ENCODE data around the gene ADAM17. TPM values are rescaled to one million over a fixed set of nuclear protein-coding genes. Genes with fewer than 3 reads are reported as not detected.

Gene ADAM17
- polyA plus RNA-seq, 1 donor from 2014 or later: 32.6 TPM

- H3K27me3 ChIP-seq (ENCODE audit: insufficient read depth, low read depth, low read length): no peaks in the 10 kb centered on the region
- H3K4me2 ChIP-seq (ENCODE audit: low read length): no peak overlapping the region
- no peak overlapping the region for H2AFZ ChIP-seq (ENCODE audit: low read depth, low read length)
- H3K9me2 ChIP-seq (ENCODE audit: insufficient read depth, low read length): no peaks in the 10 kb centered on the region
- H3K9me3 ChIP-seq (ENCODE audit: low read length): no peaks in the 10 kb centered on the region
- H3K27ac ChIP-seq (ENCODE audit: low read length): no peak overlapping the region
- no peaks in the 10 kb centered on the region for H3F3A ChIP-seq (ENCODE audit: insufficient read depth, low read length, poor library complexity, severe bottlenecking)
- no peaks in the 10 kb centered on the region for H3K79me2 ChIP-seq (replicated peaks; ENCODE audit: insufficient read depth, low read length)
- TF ChIP-seq POLR2AphosphoS5 (IDR thresholded peaks at IDR 0.05) (no peak), MXI1 (conservative IDR thresholded peaks at IDR 0.05; ENCODE audit: poor library complexity, severe bottlenecking) (no peak), EZH2 (IDR thresholded peaks at IDR 0.05; ENCODE audit: borderline replicate concordance, insufficient read depth, low read length, poor library complexity, severe bottlenecking) (no peak), SMC3 (conservative IDR thresholded peaks at IDR 0.05; ENCODE audit: poor library complexity) (no peak), RAD21 (conservative IDR thresholded peaks at IDR 0.05) (no peak), EP300 (conservative IDR thresholded peaks at IDR 0.05; ENCODE audit: poor library complexity, severe bottlenecking) (no peak), TAF1 (IDR thresholded peaks at IDR 0.05; ENCODE audit: low read depth) (no peak)
- TF ChIP-seq, protein P1, sequence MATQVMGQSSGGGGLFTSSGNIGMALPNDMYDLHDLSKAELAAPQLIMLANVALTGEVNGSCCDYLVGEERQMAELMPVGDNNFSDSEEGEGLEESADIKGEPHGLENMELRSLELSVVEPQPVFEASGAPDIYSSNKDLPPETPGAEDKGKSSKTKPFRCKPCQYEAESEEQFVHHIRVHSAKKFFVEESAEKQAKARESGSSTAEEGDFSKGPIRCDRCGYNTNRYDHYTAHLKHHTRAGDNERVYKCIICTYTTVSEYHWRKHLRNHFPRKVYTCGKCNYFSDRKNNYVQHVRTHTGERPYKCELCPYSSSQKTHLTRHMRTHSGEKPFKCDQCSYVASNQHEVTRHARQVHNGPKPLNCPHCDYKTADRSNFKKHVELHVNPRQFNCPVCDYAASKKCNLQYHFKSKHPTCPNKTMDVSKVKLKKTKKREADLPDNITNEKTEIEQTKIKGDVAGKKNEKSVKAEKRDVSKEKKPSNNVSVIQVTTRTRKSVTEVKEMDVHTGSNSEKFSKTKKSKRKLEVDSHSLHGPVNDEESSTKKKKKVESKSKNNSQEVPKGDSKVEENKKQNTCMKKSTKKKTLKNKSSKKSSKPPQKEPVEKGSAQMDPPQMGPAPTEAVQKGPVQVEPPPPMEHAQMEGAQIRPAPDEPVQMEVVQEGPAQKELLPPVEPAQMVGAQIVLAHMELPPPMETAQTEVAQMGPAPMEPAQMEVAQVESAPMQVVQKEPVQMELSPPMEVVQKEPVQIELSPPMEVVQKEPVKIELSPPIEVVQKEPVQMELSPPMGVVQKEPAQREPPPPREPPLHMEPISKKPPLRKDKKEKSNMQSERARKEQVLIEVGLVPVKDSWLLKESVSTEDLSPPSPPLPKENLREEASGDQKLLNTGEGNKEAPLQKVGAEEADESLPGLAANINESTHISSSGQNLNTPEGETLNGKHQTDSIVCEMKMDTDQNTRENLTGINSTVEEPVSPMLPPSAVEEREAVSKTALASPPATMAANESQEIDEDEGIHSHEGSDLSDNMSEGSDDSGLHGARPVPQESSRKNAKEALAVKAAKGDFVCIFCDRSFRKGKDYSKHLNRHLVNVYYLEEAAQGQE (IDR thresholded peaks at IDR 0.05; ENCODE audit: borderline replicate concordance): no peak
- TF ChIP-seq, protein P2, sequence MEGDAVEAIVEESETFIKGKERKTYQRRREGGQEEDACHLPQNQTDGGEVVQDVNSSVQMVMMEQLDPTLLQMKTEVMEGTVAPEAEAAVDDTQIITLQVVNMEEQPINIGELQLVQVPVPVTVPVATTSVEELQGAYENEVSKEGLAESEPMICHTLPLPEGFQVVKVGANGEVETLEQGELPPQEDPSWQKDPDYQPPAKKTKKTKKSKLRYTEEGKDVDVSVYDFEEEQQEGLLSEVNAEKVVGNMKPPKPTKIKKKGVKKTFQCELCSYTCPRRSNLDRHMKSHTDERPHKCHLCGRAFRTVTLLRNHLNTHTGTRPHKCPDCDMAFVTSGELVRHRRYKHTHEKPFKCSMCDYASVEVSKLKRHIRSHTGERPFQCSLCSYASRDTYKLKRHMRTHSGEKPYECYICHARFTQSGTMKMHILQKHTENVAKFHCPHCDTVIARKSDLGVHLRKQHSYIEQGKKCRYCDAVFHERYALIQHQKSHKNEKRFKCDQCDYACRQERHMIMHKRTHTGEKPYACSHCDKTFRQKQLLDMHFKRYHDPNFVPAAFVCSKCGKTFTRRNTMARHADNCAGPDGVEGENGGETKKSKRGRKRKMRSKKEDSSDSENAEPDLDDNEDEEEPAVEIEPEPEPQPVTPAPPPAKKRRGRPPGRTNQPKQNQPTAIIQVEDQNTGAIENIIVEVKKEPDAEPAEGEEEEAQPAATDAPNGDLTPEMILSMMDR (IDR thresholded peaks at IDR 0.05; ENCODE audit: poor library complexity, severe bottlenecking): no peak
- no peaks in the 10 kb centered on the region for H4K20me1 ChIP-seq (ENCODE audit: insufficient read depth)
- no peak overlapping the region for H3K4me3 ChIP-seq (ENCODE audit: low read length)
- H3K36me3 ChIP-seq (ENCODE audit: insufficient read depth, low read length): peaks cover 9% of the 10 kb centered on the region
- no peak overlapping the region for H3K9ac ChIP-seq (ENCODE audit: low read length)
Observed at GRCh38 chr2:9490789-9491188, 64.8 kb downstream of the ADAM17 start.

GRCh38 chr2:9488583-9489547, 66.8 kb downstream of the ADAM17 start:
- Histone ChIP-seq H3K9me2 (ENCODE audit: insufficient read depth, low read length) (no peaks in the 10 kb centered on the region), H3K36me3 (ENCODE audit: insufficient read depth, low read length) (peaks cover 9% of the 10 kb centered on the region), H3K4me2 (ENCODE audit: low read length) (no peak overlapping the region)

More at GRCh38 chr2:9488583-9489547, 66.8 kb downstream of the ADAM17 start:
- TF ChIP-seq RAD21 (conservative IDR thresholded peaks at IDR 0.05) (no peak), EZH2 (IDR thresholded peaks at IDR 0.05; ENCODE audit: borderline replicate concordance, insufficient read depth, low read length, poor library complexity, severe bottlenecking) (no peak), EP300 (conservative IDR thresholded peaks at IDR 0.05; ENCODE audit: poor library complexity, severe bottlenecking) (no peak), MXI1 (conservative IDR thresholded peaks at IDR 0.05; ENCODE audit: poor library complexity, severe bottlenecking) (no peak), TAF1 (IDR thresholded peaks at IDR 0.05; ENCODE audit: low read depth) (no peak), POLR2AphosphoS5 (IDR thresholded peaks at IDR 0.05) (no peak), SMC3 (conservative IDR thresholded peaks at IDR 0.05; ENCODE audit: poor library complexity) (no peak)
- TF ChIP-seq, protein P2 (IDR thresholded peaks at IDR 0.05; ENCODE audit: poor library complexity, severe bottlenecking): no peak
- TF ChIP-seq, protein P1 (IDR thresholded peaks at IDR 0.05; ENCODE audit: borderline replicate concordance): no peak
- Histone ChIP-seq H3K4me3 (ENCODE audit: low read length) (no peak overlapping the region), H4K20me1 (ENCODE audit: insufficient read depth) (no peaks in the 10 kb centered on the region), H2AFZ (ENCODE audit: low read depth, low read length) (no peak overlapping the region), H3K9me3 (ENCODE audit: low read length) (no peaks in the 10 kb centered on the region), H3K27ac (ENCODE audit: low read length) (no peak overlapping the region), H3K27me3 (ENCODE audit: insufficient read depth, low read depth, low read length) (no peaks in the 10 kb centered on the region), H3K79me2 (replicated peaks; ENCODE audit: insufficient read depth, low read length) (no peaks in the 10 kb centered on the region), H3K9ac (ENCODE audit: low read length) (no peak overlapping the region), H3F3A (ENCODE audit: insufficient read depth, low read length, poor library complexity, severe bottlenecking) (no peaks in the 10 kb centered on the region)
